Measurements from ENCODE around the gene BANF1.
A peak's percentile ranks its signal among the peaks of the same experiment; 100 is the strongest.

BANF1 gene

GRCh38 chr11:66042227-66042995 is 40.1 kb downstream of the BANF1 start:
- DNase-seq, result no peak

- no peak for DNase-seq
Observed at GRCh38 chr11:66042996-66043906, 40.9 kb downstream of the BANF1 start.

DNA sequence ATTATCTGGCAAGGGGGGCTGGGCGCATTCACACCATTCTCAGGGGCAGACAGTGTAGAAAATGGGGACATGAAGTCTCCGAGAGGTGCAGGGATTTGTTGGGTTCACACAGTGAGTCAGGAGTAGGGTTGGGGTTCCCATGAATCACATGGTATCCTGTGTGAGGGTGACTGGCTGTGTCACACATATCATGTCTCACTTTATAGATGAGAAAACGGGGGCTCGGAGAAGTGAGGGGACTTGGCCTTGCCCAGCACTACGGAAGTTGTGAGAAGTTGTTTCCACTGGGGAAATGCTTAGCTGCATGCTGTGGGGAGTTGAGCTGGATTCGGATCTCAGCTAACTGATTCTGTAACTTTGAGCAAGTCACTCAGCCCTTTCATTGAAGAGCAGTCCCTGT is 42.5 kb downstream of the BANF1 start:
- DNase-seq, result no peak

DNA sequence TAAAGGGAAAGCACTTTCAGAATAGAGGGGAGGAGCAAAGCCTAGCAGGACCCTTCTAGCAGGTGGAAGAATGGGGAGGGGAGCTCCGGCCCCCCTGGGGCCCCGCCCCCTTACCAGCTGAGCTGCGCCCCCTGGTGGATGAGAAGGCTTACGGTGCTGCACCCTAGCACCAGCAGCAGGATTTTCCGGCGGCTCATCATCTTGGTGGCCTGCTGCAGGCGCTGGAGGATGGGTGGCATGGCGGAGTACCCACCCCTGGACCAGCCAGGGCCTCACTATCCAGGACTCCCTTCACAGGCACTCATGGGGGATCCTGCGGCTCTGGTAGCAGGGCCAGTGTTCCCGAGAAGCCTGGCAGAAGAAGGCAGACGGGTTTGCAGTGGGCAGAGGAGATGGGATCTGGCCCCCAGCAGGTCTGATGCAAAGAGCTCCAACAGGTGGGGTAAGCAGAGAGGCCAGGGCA is 42.9 kb downstream of the BANF1 start:
- DNase-seq, result peak; percentile 88

DNA sequence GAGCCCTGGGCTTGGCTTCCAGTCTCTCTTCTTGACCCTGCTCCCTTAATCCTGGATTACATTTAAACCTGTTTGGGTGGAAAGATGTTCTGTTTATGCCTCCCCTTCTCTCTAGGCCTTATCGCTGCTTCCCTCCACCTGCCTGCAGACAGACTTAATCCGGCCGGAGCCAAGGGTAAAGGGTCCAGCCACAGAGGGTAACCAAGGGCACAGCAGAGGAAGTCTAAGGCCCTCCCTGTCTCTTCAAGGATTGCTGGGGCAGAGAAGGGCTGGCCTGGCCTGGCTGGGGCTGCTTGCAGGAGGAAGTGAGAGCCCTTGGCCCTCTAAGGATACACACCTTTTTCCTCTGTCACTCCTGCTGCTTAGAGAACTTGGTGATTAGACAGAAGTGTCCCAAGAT is 44.6 kb downstream of the BANF1 start:
- DNase-seq, result no peak

GRCh38 chr11:66047541-66048365 is 45.5 kb downstream of the BANF1 start:
- DNase-seq, result no peak

- DNase-seq, result peak; percentile 72
Observed at GRCh38 chr11:66048547-66049323, 46.4 kb downstream of the BANF1 start, which contains the start of gene GAL3ST3. GAL3ST3 (minus strand) TSS chr11:66049161; CDS start chr11:66045415, 3,746 bp downstream.

DNA sequence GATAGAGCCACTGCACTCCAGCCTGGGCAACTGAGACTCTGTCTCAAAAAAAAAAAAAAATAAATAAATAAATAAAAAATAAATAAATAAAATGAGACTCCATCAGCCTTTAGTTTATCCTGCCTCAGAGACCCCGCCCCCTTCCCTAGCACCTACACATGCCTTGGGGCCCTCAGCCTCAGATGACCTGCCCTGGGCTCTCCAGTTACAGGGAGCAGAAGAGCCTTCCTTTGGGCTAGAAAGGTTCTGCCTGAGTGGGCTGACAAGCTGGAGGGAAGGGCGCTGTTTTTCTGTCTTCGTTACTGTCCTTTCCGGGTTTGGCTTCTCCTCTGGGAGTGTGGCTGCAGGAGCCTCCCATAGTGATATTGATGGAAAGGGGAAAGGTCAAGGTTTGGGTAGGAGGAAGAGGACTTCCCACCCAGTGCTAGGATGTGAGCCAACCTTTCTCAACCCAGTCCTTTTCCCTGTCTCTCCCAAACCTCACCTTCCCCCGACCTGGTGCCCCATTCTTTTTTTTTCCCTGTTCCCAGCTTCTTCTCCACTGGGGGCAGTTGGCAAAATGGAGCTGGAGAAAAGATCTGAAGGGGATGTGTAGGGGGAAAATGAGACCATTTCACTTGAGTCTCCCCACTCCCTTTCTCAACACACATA is 48.4 kb downstream of the BANF1 start:
- DNase-seq, result peak; percentile 14

- no peak for DNase-seq
Observed at GRCh38 chr11:66051371-66051765, 49.1 kb downstream of the BANF1 start.

- DNase-seq, result peak; percentile 98
Observed at GRCh38 chr11:66051766-66052663, 49.7 kb downstream of the BANF1 start, which contains the start of gene SF3B2. SF3B2 (plus strand) TSS chr11:66052364; CDS start chr11:66052385, 21 bp downstream.

GRCh38 chr11:66052664-66052982 is 50.3 kb downstream of the BANF1 start:
- no peak for DNase-seq

Data from NCI-H1436 (cell line).